Skeletal muscle tissue (tissue), 4 donors: Measurements from ENCODE around the gene TUB. TPM values are rescaled to one million over a fixed set of nuclear protein-coding genes. Genes with fewer than 3 reads are reported as not detected.
A peak's percentile ranks its signal among the peaks of the same experiment; 100 is the strongest.

Experiments used
- H3K27ac ChIP-seq: one replicate; pipeline ENCODE4 v1.7.0; 2013; ENCODE audit warnings: mild to moderate bottlenecking, low read depth, low read length, inconsistent platforms
- H3K27me3 ChIP-seq, 3 donors: one replicate each; pipeline ENCODE4 v1.7.0; 2013; ENCODE audit warnings: low read length in 3 of 3; ENCODE audit not compliant: control insufficient read depth in 3 of 3, insufficient read depth in 3 of 3
- H3K36me3 ChIP-seq, 3 donors: one replicate each; pipeline ENCODE4 v1.7.0; 2013; ENCODE audit warnings: low read length in 3 of 3; ENCODE audit not compliant: control insufficient read depth in 3 of 3, insufficient read depth in 3 of 3
- H3K4me1 ChIP-seq, 3 donors: one replicate each; pipeline ENCODE4 v1.7.0; 2013; ENCODE audit warnings: low read length in 3 of 3, mild to moderate bottlenecking in 3 of 3; ENCODE audit not compliant: control insufficient read depth in 3 of 3, insufficient read depth in 3 of 3
- H3K4me3 ChIP-seq, 3 donors: one replicate each; pipeline ENCODE4 v1.7.0; 2013; ENCODE audit warnings: low read length in 3 of 3
- H3K9ac ChIP-seq, 3 donors: one replicate each; pipeline ENCODE4 v1.7.0; 2013; ENCODE audit warnings: low read length in 3 of 3, mild to moderate bottlenecking in 3 of 3, moderate library complexity in 2 of 3, low read depth in 1 of 3
- H3K9me3 ChIP-seq, 3 donors: one replicate each; pipeline ENCODE4 v1.7.0; 2013; ENCODE audit warnings: low read length in 3 of 3; ENCODE audit not compliant: control insufficient read depth in 3 of 3
- total RNA-seq: library from RNA; depleted of rRNA; stranded (reverse); fragments of >200 nt; gene quantifications from one replicate; pipeline ENCODE4 v1.2.3, GENCODE V29; 2014
- donor health status: Osteomylitis.

TUB gene
- total RNA-seq, 1 donor from 2014 or later = 8.9 TPM

DNA sequence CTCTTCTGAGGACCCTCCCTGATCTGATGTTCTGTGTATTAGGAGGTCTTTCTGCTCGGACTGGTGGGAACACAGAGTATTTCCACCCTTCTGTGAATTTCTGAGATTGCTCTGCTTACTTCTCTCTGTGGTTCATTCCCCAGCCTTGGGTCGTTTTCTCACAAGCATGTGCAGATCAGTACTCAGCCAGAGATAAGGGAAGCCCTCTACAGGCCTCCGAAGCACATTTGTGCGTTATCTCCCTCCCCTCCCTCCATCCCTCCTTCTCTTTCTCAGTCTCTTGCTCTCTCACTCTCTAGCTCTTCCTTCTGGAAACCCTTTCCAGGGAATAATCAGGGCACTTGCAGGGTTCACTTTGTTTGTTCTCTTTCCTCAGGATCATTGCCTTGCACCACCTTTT is 35.2 kb upstream of the TUB start:
- no peak overlapping the region for H3K9ac ChIP-seq
- no peaks in the 10 kb centered on the region for H3K4me1 ChIP-seq
- no peaks in the 10 kb centered on the region for H3K36me3 ChIP-seq
- no peaks in the 10 kb centered on the region for H3K9me3 ChIP-seq
- no peaks in the 10 kb centered on the region for H3K27me3 ChIP-seq
- no peak overlapping the region for H3K27ac ChIP-seq
- no peak overlapping the region for H3K4me3 ChIP-seq

DNA sequence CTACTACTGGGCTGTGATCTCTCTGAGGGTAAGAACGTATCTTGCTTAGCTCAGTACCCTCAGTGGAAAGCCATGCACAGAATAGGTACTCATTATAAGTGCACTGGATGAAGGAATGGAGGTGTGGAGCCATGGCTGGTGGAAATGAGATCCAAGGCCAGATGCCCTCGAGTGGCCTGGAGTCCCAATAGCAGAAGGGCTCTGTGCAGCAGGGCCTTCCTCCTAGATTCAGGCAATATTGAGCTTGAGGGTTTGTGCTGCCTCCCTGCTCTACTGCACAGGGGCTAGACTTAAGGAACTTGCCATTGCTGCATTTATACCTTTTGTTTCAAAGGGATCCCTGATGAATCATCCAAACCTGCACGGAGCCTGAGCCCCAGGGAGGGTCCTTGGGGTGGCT is 33.6 kb upstream of the TUB start:
- Histone ChIP-seq H3K9me3 (no peaks in the 10 kb centered on the region), H3K4me1 (no peaks in the 10 kb centered on the region), H3K4me3 (no peak overlapping the region), H3K9ac (no peak overlapping the region), H3K27me3 (no peaks in the 10 kb centered on the region), H3K27ac (no peak overlapping the region), H3K36me3 (no peaks in the 10 kb centered on the region)

DNA sequence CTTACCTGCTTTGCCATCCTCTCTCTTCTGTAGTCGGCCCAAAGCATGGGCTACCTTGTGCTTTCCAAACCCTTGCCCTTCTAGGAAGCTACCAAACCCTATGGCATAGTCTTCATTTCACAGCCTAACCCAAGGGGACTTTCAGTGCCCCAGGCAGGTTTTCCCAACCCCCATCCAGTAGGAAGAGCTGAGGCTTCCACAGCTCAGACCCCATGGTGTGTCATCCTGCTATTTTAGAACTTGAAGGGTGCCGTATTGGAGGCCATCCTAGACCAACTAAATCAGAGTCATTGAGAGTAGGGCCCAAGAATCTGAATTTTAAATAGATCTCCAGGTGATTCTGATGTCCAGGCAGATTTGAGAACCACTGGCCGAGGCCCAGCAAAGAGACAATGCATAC is 31.9 kb upstream of the TUB start:
- no peaks in the 10 kb centered on the region for H3K36me3 ChIP-seq
- H3K4me3 ChIP-seq = no peak overlapping the region
- H3K27me3 ChIP-seq = no peaks in the 10 kb centered on the region

DNA sequence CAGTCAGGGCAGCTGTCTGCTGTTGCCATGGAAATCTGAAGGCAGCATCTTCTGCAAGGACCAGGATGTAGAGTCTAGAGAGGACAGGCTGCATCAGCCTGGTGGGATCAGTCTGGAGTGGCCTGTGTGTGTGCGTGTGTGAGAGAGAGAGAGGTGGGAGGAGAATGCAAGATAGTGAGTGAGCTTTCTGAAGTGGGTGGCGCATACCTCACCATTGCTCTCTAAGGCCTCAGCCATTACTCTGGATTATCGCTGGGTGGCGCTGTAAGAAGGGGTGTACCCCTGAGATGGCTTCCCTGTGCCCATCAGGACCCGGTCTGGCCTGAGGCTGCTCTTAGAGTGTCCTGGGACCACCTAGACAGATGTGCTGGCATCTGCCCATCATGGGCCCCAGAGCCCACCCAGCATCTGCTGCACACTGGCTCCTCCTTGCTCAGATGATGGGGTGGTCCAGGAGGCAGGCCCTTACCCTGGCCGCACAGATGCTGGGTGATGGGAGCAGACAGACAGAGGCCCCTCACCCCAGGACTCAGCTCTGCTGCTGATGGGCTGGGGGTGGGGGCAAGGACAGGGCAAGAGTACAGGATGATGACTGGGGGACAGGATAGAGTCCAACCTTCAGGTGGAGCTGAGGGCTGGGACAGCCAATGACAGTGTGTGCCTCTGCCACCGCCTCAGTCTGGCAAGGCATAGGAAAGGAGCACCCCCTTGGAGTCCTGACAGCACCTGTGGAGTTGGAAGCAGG is 25.7 kb upstream of the TUB start:
- no peak overlapping the region for H3K27ac ChIP-seq

More for the DNA sequence above, 31.9 kb upstream of the TUB start:
- Histone ChIP-seq H3K27ac (no peak overlapping the region), H3K9me3 (no peaks in the 10 kb centered on the region), H3K4me1 (no peaks in the 10 kb centered on the region), H3K9ac (no peak overlapping the region)

DNA sequence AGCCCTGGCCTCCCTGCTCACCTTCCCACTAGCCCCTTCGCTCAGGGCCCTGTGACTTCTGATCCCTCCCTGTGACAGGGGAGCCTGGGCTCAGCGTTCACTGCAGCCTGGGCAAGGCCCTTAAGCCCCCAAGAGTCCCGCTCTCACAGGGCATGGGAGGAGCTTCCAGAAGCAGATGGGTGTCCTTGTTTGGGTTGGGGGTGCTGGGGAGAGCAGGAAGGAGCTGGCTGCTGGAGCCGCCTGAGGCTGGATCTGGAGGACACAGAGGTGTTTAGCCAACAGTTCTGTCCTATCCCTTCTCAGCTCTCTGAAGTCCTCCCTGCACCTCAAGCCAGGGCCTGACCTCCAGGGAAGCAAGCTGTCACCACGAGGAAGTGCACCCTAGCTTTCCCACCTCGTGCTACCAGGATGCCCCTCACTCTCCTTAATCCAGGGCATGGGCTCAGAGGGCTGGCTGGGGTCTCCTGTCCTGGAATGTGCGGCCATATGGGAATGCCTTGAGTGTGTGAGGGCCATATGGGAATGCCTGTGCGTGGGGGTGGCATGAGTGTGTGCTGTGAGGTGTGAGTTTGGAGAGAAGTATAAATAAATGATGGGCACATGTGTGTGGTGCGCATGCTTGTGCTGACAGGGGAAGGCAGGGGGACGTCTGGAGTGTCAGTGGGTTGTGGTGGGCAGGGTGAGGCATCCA is 25.0 kb upstream of the TUB start:
- peaks cover 18 to 27% (median 19%) of the 10 kb centered on the region in 3 donors for H3K4me1 ChIP-seq
- no peaks in the 10 kb centered on the region for H3K9me3 ChIP-seq
- no peak overlapping the region for H3K9ac ChIP-seq
- no peak overlapping the region for H3K27ac ChIP-seq
- H3K4me3 ChIP-seq = no peak overlapping the region
- H3K27me3 ChIP-seq = no peaks in the 10 kb centered on the region
- no peaks in the 10 kb centered on the region for H3K36me3 ChIP-seq

More for the DNA sequence above, 25.7 kb upstream of the TUB start:
- H3K4me1 ChIP-seq = peaks cover 18 to 20% (median 18%) of the 10 kb centered on the region in 3 donors
- H3K9me3 ChIP-seq = no peaks in the 10 kb centered on the region
- no peak overlapping the region for H3K4me3 ChIP-seq
- no peaks in the 10 kb centered on the region for H3K27me3 ChIP-seq
- no peaks in the 10 kb centered on the region for H3K36me3 ChIP-seq
- H3K9ac ChIP-seq = no peak overlapping the region

DNA sequence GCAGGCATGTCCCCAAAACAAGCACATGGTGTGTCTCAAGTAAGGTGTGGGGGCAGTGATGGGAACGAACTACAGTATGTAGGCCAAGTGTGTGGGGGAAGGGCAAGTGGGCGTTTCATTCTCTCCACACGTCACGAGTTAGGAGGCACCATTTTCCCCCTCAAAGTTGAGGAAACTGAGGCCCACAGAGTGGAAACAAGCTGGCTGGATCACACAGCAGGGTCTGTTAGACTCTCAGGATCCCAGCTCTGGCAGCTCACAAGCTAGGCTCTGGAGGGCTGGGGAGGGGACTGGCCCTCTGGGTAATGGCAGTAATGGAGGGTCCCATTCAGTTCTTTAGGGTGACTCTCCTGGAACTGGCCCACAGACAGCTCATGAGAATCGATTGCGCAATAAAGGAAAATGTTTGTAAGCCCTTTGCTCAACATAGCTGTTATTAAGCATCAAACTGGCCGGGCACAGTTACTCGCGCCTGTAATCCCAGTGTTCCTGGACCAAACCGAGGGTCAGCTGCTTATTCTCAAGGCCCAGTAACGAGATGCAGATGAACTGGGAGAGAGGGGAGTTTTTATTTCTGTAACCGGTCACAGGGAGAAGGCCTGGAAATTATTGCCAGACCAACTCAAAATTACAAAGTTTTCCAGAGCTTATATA is 24.1 kb upstream of the TUB start:
- Histone ChIP-seq H3K4me3 (no peak overlapping the region), H3K9ac (peak overlapping the region in 1 of 3 donors; percentile 43), H3K9me3 (no peaks in the 10 kb centered on the region), H3K36me3 (no peaks in the 10 kb centered on the region), H3K27ac (peak overlapping the region; percentile 38), H3K27me3 (no peaks in the 10 kb centered on the region), H3K4me1 (peaks cover 19 to 33% (median 22%) of the 10 kb centered on the region in 3 donors)

DNA sequence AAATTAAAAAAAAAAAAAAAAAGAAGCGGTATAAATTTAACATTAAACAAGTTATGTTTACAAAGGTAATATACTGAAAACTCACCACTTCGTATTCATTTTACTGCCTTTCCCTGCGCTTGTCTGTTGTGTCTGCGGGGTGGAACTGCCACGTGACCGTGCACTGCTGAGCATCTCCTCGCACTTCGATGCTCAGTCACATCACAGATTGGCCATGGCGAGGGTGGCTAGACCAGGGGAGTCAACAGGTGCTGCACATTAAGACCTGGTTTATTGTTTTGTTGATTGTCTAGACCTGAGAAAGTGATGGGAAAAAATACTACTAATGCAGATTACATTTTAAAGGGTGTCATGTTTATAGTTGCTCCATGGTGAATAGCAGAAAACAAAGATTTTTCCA is 22.8 kb upstream of the TUB start:
- Histone ChIP-seq H3K4me1 (peaks cover 32 to 46% (median 33%) of the 10 kb centered on the region in 3 donors), H3K9ac (no peak overlapping the region), H3K9me3 (no peaks in the 10 kb centered on the region), H3K36me3 (no peaks in the 10 kb centered on the region), H3K27ac (no peak overlapping the region), H3K4me3 (no peak overlapping the region), H3K27me3 (no peaks in the 10 kb centered on the region)

DNA sequence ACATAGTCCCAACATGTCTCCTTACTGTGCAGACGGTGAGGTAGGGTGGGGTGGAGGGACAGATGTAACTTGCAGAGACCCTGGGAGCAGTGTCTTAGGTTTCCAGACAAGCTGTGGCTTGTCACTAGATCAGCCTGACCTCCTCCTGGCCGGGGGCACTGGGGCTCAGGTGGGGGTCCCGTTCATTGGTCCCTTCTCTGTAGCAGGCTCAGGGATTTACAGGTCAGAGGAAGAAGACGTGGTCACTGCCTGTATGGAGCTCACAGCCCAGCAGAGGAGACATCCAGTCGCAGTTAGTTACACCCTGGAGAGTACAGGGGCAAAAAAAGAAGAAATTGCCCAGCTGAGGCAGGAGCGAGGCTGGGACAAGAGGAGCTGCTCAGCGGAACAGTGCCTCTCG is 22.0 kb upstream of the TUB start:
- Histone ChIP-seq H3K27ac (no peak overlapping the region), H3K9me3 (no peaks in the 10 kb centered on the region), H3K4me1 (peaks cover 40 to 51% (median 41%) of the 10 kb centered on the region in 3 donors), H3K36me3 (no peaks in the 10 kb centered on the region), H3K27me3 (no peaks in the 10 kb centered on the region), H3K9ac (no peak overlapping the region), H3K4me3 (no peak overlapping the region)

DNA sequence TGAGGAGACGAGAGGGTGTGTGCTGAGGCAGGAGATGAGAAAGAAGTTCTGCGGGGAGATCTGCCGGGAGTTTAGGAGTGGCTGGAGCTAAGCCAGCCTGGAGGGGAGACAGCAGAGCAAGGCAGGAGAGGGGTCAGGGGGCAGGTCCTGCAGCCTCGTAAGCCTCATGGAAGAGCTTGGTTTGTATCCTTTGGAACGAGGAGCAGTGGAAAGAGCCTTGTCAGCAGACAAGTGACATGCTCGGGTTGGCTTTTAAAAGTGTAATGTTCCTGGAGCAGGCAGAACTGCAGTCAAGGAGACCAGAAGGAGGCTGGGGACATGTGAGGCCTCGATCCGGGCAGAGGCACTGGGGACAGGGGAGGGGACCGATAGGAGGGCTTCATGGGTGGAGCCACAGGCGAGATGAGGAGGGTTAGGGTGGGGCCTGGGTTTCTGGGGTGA is 21.4 kb upstream of the TUB start:
- Histone ChIP-seq H3K36me3 (no peaks in the 10 kb centered on the region), H3K9ac (peak overlapping the region in 2 of 3 donors; percentile 16 to 25), H3K27me3 (no peaks in the 10 kb centered on the region), H3K27ac (no peak overlapping the region), H3K9me3 (no peaks in the 10 kb centered on the region), H3K4me3 (peak overlapping the region in 1 of 3 donors; percentile 13), H3K4me1 (peaks cover 43 to 56% (median 46%) of the 10 kb centered on the region in 3 donors)
